ENCODE data around the gene ZNF674. TPM values are rescaled to one million over a fixed set of nuclear protein-coding genes. Genes with fewer than 3 reads are reported as not detected.
A peak's percentile ranks its signal among the peaks of the same experiment; 100 is the strongest.

Gene ZNF674
- total and polyA plus RNA-seq, 2 donors (not counting 1 experiment from before 2014, with no cell fraction given), result 0.84 to 2.3 TPM

DNA sequence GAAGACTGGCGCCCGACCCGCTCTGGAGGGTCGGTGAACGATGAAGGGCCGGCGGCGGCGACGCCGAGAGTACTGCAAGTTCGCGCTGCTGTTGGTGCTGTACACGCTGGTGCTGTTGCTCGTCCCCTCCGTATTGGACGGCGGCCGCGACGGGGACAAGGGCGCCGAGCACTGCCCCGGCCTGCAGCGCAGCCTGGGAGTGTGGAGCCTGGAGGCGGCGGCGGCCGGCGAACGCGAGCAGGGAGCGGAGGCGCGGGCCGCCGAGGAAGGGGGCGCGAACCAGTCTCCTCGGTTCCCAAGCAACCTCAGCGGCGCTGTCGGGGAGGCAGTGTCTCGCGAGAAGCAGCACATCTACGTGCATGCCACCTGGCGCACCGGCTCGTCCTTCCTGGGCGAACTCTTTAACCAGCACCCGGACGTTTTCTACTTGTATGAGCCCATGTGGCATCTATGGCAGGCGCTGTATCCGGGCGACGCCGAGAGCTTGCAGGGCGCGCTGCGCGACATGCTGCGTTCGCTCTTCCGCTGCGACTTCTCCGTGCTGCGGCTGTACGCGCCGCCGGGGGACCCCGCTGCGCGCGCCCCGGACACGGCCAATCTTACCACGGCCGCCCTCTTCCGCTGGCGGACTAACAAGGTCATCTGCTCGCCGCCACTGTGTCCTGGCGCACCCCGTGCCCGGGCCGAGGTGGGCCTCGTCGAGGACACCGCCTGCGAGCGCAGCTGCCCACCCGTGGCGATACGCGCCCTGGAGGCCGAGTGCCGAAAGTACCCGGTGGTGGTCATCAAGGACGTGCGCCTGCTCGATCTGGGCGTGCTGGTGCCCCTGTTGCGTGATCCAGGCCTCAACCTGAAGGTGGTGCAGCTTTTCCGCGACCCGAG lies 28.9 kb upstream of the ZNF674 start:
- TF ChIP-seq EZH2 (IDR thresholded peaks at IDR 0.05; ENCODE audit: borderline replicate concordance, insufficient read depth, low read depth, low read length, poor library complexity, severe bottlenecking), result no peak
- TF ChIP-seq, protein P1, sequence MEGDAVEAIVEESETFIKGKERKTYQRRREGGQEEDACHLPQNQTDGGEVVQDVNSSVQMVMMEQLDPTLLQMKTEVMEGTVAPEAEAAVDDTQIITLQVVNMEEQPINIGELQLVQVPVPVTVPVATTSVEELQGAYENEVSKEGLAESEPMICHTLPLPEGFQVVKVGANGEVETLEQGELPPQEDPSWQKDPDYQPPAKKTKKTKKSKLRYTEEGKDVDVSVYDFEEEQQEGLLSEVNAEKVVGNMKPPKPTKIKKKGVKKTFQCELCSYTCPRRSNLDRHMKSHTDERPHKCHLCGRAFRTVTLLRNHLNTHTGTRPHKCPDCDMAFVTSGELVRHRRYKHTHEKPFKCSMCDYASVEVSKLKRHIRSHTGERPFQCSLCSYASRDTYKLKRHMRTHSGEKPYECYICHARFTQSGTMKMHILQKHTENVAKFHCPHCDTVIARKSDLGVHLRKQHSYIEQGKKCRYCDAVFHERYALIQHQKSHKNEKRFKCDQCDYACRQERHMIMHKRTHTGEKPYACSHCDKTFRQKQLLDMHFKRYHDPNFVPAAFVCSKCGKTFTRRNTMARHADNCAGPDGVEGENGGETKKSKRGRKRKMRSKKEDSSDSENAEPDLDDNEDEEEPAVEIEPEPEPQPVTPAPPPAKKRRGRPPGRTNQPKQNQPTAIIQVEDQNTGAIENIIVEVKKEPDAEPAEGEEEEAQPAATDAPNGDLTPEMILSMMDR (IDR thresholded peaks at IDR 0.05), result no peak
- Histone ChIP-seq H3K4me1 (ENCODE audit: control insufficient read depth in 2 of 2, insufficient read depth in 2 of 2, low read length in 2 of 2) (peaks cover 17 to 35% of the 10 kb centered on the region in 2 donors), H3K36me3 (replicated peaks in 1 of 2; ENCODE audit: control extremely low read depth in 1 of 2, control insufficient read depth in 1 of 2, extremely low read depth in 1 of 2, insufficient read depth in 2 of 2, low read length in 1 of 2) (no peaks in the 10 kb centered on the region), H3K27me3 (replicated peaks in 1 of 4; ENCODE audit: control extremely low read depth in 1 of 4, control insufficient read depth in 3 of 4, insufficient read depth in 4 of 4, low read length in 3 of 4) (peaks cover 0 to 5% (median 0%) of the 10 kb centered on the region in 4 experiments), H3K4me2 (replicated peaks; ENCODE audit: low read depth, low read length, poor library complexity, severe bottlenecking) (peak overlapping the region; percentile 68), H3K9me3 (ENCODE audit: control extremely low read depth in 1 of 3, control insufficient read depth in 2 of 3, insufficient read depth in 1 of 3, low read length in 2 of 3) (no peaks in the 10 kb centered on the region), H3K9ac (ENCODE audit: low read length) (peak overlapping the region; percentile 51), H3K79me2 (ENCODE audit: control insufficient read depth, insufficient read depth, low read length) (no peaks in the 10 kb centered on the region), H3K4me3 (ENCODE audit: control extremely low read depth in 1 of 5, extremely low read depth in 1 of 5, insufficient read depth in 1 of 5, low read depth in 2 of 5, low read length in 4 of 5) (peak overlapping the region; percentile 15 to 64 (median 57)), H4K20me1 (ENCODE audit: control insufficient read depth, insufficient read depth, low read length, poor library complexity, severe bottlenecking) (no peaks in the 10 kb centered on the region), H2AFZ (ENCODE audit: insufficient read depth, low read depth, low read length, poor library complexity, severe bottlenecking) (peak overlapping the region; percentile 81), H3K27ac (ENCODE audit: low read length in 2 of 2) (peak overlapping the region; percentile 22 to 48)
- peak; percentile 81 for DNase-seq
- Mint-ChIP-seq H3K27me3 (no peaks in the 10 kb centered on the region), H3K4me3 (peak overlapping the region; percentile 82), H3K4me1 (peaks cover 37% of the 10 kb centered on the region), H3K9me3 (ENCODE audit: insufficient read depth) (no peaks in the 10 kb centered on the region), H3K27ac (peak overlapping the region; percentile 89)
- peak; percentile 52 for ATAC-seq (ENCODE audit: low read depth)
- CTCF ChIA-PET, result no interaction called here
- whole genome bisulfite sequencing (ENCODE audit: insufficient coverage), result under 1% methylated on average over 97 of the region's 107 CpGs
- intact Hi-C loops (cut with micrococcal nuclease), result loop anchor here (1.0 to 5.0 kb wide), 3 partner anchors 29 to 457 kb away; partner anchors contain the start of gene ZNF674
- POLR2A ChIA-PET, result interaction anchor here (0.8 to 1.4 kb wide), 2 partner anchors 53 to 493 kb away, joined by 3 to 4 read pairs; no protein-coding TSS in a partner anchor
